Mammary epithelial cell (primary cell): Measurements from ENCODE around the gene LIPG.

Source experiments
- CTCF ChIP-seq, 2 donors: IDR thresholded peaks in 1 of 2; conservative IDR thresholded peaks in 1 of 2; 2 replicates each; pipeline ENCODE4 v1.5.1; 2011 to 2012; ENCODE audit warnings: inconsistent platforms in 2 of 2, low read length in 2 of 2, mild to moderate bottlenecking in 2 of 2, control low read depth in 1 of 2, low read depth in 1 of 2; ENCODE audit not compliant: insufficient read depth in 1 of 2; ENCODE audit errors: extremely low read depth in 1 of 2
- EZH2 ChIP-seq: IDR thresholded peaks from 2 replicates; pipeline ENCODE4 v1.6.1; 2012; ENCODE audit warnings: low read length, inconsistent platforms, borderline replicate concordance

DNA sequence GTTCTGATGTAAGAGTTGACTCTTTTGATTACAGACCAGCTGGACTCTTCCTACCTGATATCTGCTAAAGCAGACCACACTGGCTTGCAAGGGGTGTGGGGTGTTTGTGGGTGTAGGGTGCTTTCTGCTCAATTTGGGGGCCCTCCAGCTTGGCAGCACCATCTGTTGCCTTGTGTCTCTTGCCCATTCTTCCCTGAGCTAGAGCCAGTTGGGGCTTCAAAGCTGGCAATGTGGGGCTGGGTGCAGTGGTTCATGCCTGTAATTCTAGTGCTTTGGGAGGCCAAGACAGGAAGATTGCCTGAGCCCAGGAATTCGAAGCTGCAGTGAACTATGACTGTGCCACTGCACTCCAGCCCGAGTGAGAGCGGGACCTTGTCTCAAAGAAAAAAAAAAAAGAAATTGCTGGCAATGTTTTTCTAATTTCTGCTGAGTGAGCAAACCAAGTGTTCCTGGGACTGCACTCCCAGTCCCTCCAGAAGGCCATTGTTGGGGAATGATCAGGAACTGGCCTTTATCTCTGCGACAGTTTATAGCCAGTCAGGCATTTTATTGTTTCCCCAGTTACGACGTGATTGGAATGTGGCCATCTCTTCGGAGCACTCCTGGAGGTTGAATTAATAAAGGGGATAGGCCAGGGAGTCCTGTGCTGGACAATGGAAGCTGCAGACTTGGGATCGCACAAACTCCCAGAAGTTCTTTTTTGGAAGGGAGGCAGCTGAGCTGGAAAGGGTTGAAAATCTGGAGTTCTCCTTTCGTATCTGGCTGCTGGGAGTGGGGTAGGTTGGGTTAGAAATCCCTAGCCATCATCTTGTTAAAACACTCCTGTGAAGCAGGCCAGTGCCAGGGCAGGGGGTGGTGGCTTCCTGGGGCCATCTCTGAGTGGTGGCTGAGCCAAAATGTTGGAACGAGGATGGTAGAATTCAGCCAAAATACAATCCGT lies 57.2 kb downstream of the LIPG start:
- TF ChIP-seq EZH2, result no peak
- TF ChIP-seq CTCF (conservative IDR thresholded peaks at IDR 0.05 in 1 of 2, IDR thresholded peaks at IDR 0.05 in 1 of 2; ENCODE audit: extremely low read depth in 1 of 2, insufficient read depth in 1 of 2, low read depth in 1 of 2, low read length in 2 of 2), result no peak
